Skeletal muscle tissue (tissue), 4 donors: Measurements from ENCODE around the gene LRRC56. TPM values are rescaled to one million over a fixed set of nuclear protein-coding genes. Genes with fewer than 3 reads are reported as not detected.
"Not testable (repeated sequence)": the region's sequence is repeated elsewhere in the genome, so short reads cannot be mapped to it uniquely, and the experiment has no call there.

Experiments
- H3K27ac ChIP-seq: one replicate; pipeline ENCODE4 v1.7.0; 2013; ENCODE audit warnings: mild to moderate bottlenecking, low read depth, low read length, inconsistent platforms
- H3K27me3 ChIP-seq, 3 donors: one replicate each; pipeline ENCODE4 v1.7.0; 2013; ENCODE audit warnings: low read length in 3 of 3; ENCODE audit not compliant: control insufficient read depth in 3 of 3, insufficient read depth in 3 of 3
- H3K36me3 ChIP-seq, 3 donors: one replicate each; pipeline ENCODE4 v1.7.0; 2013; ENCODE audit warnings: low read length in 3 of 3; ENCODE audit not compliant: control insufficient read depth in 3 of 3, insufficient read depth in 3 of 3
- H3K4me1 ChIP-seq, 3 donors: one replicate each; pipeline ENCODE4 v1.7.0; 2013; ENCODE audit warnings: low read length in 3 of 3, mild to moderate bottlenecking in 3 of 3; ENCODE audit not compliant: control insufficient read depth in 3 of 3, insufficient read depth in 3 of 3
- H3K4me3 ChIP-seq, 3 donors: one replicate each; pipeline ENCODE4 v1.7.0; 2013; ENCODE audit warnings: low read length in 3 of 3
- H3K9ac ChIP-seq, 3 donors: one replicate each; pipeline ENCODE4 v1.7.0; 2013; ENCODE audit warnings: low read length in 3 of 3, mild to moderate bottlenecking in 3 of 3, moderate library complexity in 2 of 3, low read depth in 1 of 3
- H3K9me3 ChIP-seq, 3 donors: one replicate each; pipeline ENCODE4 v1.7.0; 2013; ENCODE audit warnings: low read length in 3 of 3; ENCODE audit not compliant: control insufficient read depth in 3 of 3
- total RNA-seq: library from RNA; depleted of rRNA; stranded (reverse); fragments of >200 nt; gene quantifications from one replicate; pipeline ENCODE4 v1.2.3, GENCODE V29; 2014
- donor health status: Osteomylitis.

Gene LRRC56
- total RNA-seq, 1 donor from 2014 or later = under 0.01 TPM

DNA sequence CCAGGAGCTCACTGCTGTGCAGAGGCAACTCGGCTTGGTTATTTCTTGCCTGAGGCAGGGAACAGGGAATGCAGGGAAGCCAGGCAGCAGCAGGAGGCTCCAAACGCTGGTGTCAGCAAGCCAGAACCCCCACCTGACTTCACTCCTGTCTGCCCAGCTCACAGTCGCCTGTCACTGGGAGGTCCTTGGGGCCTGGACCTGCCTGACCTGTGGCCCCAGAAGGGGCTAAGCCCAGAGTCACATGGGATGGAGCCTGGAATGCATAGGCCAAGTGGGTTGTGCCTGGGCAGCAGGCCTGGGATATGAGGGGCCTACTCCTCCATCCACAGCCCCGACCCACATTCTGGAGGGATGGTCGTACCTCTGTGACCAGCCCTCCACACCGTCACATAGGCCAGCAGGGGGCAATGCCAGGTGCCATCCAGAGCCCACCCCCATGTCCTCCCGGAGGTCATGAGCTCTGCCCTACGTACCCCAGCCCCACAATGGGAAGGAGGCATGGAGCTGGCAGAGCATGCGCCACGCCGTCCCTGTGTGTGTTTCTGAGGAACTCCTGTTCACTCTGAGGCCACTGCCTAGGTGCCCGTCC, 28.7 kb downstream of the LRRC56 start:
- Histone ChIP-seq H3K27ac (no peak overlapping the region), H3K4me1 (peaks cover 14 to 26% (median 20%) of the 10 kb centered on the region in 3 donors), H3K4me3 (no peak overlapping the region), H3K9ac (peak overlapping the region in 1 of 3 donors; percentile 33), H3K27me3 (no peaks in the 10 kb centered on the region), H3K36me3 (no peaks in the 10 kb centered on the region), H3K9me3 (no peaks in the 10 kb centered on the region)

DNA sequence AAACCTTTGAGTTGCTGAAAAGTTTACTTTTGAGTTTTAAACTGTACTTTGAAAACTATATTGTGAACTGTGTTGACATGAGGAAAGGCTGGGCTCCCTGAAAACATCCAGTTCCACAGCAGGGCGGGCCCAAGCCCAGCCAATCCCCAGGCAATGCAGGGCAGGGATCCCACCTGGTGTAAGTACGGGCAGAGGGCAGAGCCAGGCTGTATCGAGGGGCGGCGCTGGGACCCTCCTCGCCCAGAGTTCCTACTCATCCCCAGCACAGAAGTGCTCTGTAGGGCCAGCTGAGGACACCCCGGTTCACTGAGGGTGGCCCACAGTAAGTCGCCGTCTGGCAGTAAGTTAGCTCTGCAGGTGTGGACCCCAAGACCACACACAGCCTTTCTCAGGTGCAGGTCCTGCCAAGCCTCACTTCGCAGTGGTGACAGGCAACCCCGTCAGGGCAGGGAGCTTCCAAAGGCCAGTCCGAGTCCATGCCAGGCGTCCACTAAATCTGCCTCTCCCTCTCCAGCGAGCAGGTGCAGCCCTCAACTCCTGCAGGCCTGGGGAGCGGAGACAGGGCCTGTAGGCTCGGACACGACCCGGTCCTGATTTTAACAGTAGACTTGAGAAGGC, 29.8 kb downstream of the LRRC56 start:
- H3K4me3 ChIP-seq = peak overlapping the region in 2 of 3 donors; percentile 72 to 80
- peak overlapping the region in 2 of 3 donors; percentile 65 to 83 for H3K9ac ChIP-seq
- H3K4me1 ChIP-seq = peaks cover 7 to 16% (median 14%) of the 10 kb centered on the region in 3 donors
- H3K27me3 ChIP-seq = no peaks in the 10 kb centered on the region
- H3K36me3 ChIP-seq = no peaks in the 10 kb centered on the region
- peak overlapping the region; percentile 82 for H3K27ac ChIP-seq
- no peaks in the 10 kb centered on the region for H3K9me3 ChIP-seq

DNA sequence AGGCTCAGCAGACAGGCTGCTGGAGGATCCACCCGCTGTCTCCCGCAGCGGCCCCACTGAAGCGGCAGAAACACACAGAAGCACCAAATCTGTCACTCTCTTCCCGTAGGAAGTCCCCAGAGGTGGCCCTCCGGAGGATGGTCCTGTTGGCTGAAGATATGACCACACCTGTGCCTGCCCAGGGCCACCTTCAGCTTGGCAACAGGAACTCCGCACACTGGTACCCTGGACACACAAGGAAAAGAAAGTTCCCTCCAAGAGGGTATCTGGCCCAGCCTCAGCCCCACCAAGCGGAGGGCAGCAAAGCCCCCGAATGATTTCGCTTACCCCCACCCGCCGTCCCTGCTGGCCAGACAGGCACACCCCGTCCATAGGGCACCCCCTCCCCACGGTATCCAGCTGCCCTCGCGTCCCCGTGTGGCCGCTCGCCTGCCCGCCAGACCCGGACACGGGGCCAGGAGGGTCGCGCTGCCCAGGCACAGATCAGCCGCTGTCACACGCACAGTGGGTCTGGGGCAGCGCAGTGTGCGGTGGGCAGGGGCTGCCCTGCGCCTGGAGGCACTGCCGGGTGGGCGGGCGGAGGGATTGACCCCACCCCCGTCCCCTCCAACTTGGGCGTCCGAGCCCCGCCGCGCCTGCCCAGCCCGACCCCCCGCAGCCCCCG, 30.4 kb downstream of the LRRC56 start:
- peaks cover 7 to 16% (median 14%) of the 10 kb centered on the region in 3 donors for H3K4me1 ChIP-seq
- H3K4me3 ChIP-seq = peak overlapping the region in 2 of 3 donors; percentile 72 to 80
- peak overlapping the region; percentile 82 for H3K27ac ChIP-seq
- H3K9ac ChIP-seq = peak overlapping the region in 2 of 3 donors; percentile 65 to 83
- no peaks in the 10 kb centered on the region for H3K36me3 ChIP-seq
- H3K27me3 ChIP-seq = no peaks in the 10 kb centered on the region
- no peaks in the 10 kb centered on the region for H3K9me3 ChIP-seq

DNA sequence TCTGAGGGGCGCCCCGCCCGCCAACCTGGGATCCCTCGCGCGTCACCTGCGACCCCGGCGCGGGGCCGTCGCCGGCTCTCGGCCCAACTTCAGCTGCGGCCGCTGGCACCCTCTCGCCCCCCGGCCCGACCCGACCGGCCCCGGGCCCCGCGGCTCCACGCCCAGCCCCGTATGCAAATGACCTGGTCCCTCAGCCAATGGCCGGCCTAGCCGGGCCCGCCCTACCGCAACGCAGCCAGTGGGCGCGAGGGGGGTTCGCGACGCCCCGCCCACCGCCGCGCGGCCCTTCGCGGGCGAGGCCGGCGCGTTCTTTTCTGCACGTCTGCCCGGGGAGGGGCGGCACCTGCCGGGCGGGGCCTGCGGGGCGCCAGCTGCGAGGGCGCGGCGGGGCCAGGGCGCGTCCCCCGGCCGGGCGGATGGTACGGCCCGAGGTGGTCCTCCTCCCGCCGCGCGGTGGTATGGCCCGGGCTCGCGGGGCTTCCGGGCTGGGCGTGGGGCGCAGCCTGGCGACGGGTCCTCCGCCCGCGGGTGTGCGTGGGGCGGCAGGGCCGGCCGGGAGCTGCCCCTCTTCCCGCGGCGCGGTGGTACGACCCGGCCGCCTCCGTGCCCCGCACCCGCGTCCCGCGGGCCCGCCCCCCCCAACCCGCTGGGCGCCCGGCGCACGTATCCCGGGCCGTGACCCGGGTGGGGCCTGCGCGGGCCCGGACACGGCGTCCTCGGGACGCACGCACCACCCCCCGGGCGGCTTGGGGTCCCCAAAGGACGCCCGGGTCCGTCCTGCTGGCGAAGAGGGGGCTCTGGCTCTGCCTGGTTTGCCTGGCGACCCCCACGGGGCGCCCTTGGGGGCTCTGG, 31.2 kb downstream of the LRRC56 start:
- peak overlapping the region; percentile 76 to 93 (median 88) for H3K9ac ChIP-seq
- no peaks in the 10 kb centered on the region for H3K27me3 ChIP-seq
- H3K9me3 ChIP-seq = no peaks in the 10 kb centered on the region
- H3K27ac ChIP-seq = peak overlapping the region; percentile 83
- H3K36me3 ChIP-seq = no peaks in the 10 kb centered on the region
- H3K4me1 ChIP-seq = peaks cover 11 to 24% (median 19%) of the 10 kb centered on the region in 3 donors
- peak overlapping the region; percentile 56 to 80 (median 78) for H3K4me3 ChIP-seq

DNA sequence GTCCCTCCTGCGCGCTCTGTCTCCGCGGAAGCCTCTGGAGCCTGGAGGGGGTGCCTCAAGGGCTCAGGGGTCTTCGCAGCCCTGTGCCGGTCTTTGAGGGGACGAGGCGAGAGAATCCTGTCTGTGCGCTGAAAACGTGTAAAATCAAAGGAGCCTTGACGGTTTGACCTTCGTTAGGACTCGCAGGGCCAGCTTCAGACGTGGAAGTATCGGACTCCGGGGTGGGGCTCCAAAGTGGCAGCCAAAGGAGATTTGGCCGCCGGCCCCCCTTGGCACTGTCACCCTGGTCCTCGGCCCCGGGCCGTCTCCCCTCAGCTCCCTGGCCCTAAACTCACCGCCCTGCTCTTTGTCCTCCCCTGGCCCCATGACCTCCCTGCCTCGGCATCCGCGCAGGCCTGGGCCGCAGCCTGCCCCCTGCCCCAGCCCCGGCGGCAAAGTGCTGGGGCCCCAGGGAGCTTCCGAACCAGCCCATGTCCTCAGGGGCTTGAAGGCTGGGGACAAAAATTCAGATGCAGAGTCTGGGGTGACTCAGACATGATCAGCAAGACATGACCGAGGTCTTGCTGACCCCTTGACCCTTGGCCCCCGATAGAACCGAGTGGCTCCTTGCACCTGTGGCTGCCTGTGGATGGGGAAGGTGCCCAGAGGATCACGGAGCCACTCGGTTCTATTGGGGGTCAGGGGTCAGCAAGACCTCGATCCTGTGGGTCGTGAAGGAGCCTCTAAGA, 32.0 kb downstream of the LRRC56 start:
- H3K4me3 ChIP-seq = peak overlapping the region; percentile 56 to 78 (median 74)
- peak overlapping the region; percentile 76 to 93 (median 88) for H3K9ac ChIP-seq
- H3K9me3 ChIP-seq = no peaks in the 10 kb centered on the region

DNA sequence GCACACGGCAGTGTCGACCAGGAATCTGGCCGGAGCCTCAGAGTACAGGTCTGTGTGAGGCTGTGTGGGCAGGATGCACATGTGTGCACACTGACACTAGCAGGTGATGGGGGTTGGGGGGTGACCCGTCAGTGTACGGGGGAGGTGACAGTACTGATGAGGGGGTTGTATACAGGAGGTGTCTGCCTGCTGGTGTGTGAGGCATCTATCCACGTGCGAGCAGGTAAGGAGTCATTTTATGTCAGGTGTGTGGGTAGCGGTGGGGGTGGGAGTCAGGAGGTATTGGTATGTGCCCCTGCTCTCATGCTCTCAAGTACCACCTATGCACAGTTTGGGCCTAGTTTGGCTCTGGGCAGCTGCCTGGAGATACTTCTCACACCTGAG, 34.5 kb downstream of the LRRC56 start:
- no peak overlapping the region for H3K9ac ChIP-seq
- no peak overlapping the region for H3K4me3 ChIP-seq
- no peaks in the 10 kb centered on the region for H3K36me3 ChIP-seq
- no peaks in the 10 kb centered on the region for H3K27me3 ChIP-seq
- no peak overlapping the region for H3K27ac ChIP-seq
- H3K4me1 ChIP-seq = peaks cover 22 to 38% (median 27%) of the 10 kb centered on the region in 3 donors
- H3K9me3 ChIP-seq = no peaks in the 10 kb centered on the region

More for the DNA sequence above, 32.0 kb downstream of the LRRC56 start:
- Histone ChIP-seq H3K4me1 (peaks cover 13 to 25% (median 19%) of the 10 kb centered on the region in 3 donors), H3K27ac (peak overlapping the region; percentile 83), H3K36me3 (no peaks in the 10 kb centered on the region), H3K27me3 (no peaks in the 10 kb centered on the region)

DNA sequence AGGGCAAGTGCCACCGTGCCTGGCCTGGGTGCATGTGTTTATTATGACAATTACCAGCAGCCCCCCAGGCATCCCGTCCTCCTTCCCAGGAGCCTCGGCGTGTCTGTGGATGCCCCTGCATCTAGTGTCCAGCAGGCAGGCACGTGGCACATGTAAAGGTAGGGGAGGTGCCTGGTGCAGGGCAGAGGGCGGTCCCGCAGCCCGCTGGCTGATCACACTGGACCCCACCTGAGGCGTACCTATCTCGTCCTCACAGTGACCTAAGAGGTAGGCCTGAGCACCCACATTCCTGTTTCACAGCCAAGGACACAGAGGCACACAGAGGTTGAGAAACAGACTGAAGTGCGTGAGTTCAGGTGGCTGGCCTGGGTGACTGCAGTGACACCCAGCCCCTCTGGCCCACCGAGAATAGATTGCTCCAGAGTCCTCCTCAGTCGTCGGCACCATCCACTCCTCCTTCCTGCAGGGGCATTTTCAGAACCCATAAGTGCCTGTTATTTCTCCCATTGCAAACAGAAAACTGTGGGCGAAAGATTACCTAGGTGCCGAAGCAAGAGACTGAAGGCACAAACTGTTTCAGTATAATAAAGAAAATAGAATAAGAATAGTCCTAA, 35.9 kb downstream of the LRRC56 start:
- peaks cover 0 to 2% (median 0%) of the 10 kb centered on the region in 3 donors for H3K36me3 ChIP-seq
- H3K4me1 ChIP-seq = peaks cover 34 to 42% (median 37%) of the 10 kb centered on the region in 3 donors
- H3K9me3 ChIP-seq = no peaks in the 10 kb centered on the region
- no peak overlapping the region for H3K9ac ChIP-seq
- H3K27ac ChIP-seq = no peak overlapping the region
- no peak overlapping the region for H3K4me3 ChIP-seq
- H3K27me3 ChIP-seq = no peaks in the 10 kb centered on the region

DNA sequence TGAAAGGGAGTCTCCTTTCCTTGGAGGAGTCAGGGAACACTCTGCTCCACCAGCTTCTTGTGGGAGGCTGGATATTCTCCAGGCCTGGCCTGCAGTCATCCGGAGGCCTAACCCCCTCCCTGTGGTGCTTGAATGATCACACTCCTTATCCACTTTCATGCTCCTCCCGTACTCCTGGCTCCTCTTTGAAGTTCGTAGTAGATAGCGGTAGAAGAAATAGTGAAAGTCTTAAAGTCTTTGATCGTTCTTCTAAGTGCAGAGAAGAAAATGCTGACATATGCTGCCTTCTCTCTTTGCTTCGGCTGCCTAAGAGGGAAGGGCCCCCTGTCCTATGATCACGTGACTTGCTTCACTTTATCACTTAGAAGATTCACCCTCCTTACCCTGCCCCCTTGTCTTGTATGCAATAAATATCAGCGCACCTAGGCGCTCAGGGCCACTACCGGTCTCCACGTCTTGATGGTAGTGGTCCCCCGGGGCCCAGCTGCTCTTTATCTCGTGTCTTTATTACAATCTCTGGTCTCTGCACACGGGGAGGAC, 36.8 kb downstream of the LRRC56 start:
- not testable (repeated sequence) for H3K9ac ChIP-seq, H3K36me3 ChIP-seq, H3K4me3 ChIP-seq, H3K27me3 ChIP-seq, H3K9me3 ChIP-seq, H3K27ac ChIP-seq
- peaks cover 40 to 48% (median 43%) of the 10 kb centered on the region in 3 donors for H3K4me1 ChIP-seq
